HUDEP-2 (cell line): Measurements from ENCODE around the gene STK24.

Experiments
- DNase-seq, 76 experiments: peaks; one replicate each; lab custom pipeline; 2025; ENCODE audit not compliant: unreplicated experiment in 76 of 76; lab: John Stamatoyannopoulos, UW

STK24 gene

DNA sequence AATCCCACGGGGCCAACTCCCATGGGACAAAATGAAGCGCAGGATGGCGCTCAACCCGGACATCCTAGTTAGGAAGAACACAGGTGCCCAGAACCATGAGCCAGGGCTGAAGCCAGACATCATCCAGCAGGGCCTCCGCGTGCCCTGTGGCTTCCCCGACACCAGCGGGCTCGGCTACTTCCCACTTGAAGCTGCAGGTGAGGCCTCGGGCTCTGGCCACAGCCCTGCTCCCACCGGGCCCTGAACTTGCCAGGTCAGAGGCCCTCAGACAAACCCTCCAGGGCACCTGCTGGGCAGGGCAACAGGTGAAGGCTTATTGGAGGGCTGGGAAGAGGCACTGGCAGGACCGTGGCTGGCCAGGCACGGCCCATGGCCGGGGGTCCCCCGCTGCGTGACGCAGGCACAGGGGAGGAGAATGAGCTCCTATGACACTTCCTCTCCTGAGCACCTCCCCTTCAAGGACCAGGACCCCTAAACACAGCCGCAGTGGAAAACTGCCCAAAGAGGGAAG, 117.7 kb downstream of the STK24 start:
- DNase-seq: no peak

DNA sequence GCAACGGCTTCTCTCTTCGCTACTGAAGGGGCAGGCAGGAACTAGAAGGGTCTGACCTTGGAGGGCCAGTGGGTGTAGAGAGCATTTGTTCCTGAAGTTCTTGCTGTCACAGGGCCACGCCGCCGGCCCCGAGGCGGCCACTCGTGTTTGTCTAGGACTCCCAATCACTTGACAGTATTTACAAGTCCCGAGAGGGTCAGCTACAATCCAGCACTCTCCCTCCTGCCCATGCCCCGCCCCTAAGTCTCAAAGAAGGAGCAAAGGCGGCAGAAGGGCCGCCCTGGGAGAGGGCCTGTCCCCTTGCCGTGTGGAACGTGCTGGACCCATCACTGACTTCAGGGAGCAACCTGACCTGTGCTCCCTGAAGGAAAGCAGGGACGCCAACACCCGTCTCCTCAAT, 118.5 kb downstream of the STK24 start:
- DNase-seq: no peak

GRCh38 chr13:98457053-98457452, 119.9 kb downstream of the STK24 start:
- no peak for DNase-seq

DNA sequence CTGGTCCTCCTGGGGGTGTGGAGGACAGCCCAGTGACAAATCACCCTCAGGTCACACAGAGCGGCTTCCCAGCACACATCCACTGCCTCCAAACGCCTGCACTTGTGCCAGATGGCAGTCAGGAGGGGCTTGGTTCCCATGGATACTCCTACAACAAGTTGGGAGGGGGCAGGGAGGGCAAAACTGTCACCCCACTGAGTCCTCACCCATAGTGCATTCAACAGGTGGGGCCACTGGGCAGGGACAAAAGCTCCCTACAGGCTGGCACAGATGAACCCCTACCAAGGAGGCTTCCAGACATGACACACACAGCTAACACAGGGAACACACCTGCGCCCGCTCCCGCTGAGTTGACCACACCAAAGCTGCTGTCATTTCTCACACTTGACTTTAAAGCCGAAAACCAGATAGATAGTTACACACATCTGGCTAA, 120.5 kb downstream of the STK24 start:
- no peak for DNase-seq

- peak in 8 of 76 experiments; percentile 5 to 52 (median 16) for DNase-seq
Observed at GRCh38 chr13:98454389-98454881, 122.5 kb downstream of the STK24 start.

DNA sequence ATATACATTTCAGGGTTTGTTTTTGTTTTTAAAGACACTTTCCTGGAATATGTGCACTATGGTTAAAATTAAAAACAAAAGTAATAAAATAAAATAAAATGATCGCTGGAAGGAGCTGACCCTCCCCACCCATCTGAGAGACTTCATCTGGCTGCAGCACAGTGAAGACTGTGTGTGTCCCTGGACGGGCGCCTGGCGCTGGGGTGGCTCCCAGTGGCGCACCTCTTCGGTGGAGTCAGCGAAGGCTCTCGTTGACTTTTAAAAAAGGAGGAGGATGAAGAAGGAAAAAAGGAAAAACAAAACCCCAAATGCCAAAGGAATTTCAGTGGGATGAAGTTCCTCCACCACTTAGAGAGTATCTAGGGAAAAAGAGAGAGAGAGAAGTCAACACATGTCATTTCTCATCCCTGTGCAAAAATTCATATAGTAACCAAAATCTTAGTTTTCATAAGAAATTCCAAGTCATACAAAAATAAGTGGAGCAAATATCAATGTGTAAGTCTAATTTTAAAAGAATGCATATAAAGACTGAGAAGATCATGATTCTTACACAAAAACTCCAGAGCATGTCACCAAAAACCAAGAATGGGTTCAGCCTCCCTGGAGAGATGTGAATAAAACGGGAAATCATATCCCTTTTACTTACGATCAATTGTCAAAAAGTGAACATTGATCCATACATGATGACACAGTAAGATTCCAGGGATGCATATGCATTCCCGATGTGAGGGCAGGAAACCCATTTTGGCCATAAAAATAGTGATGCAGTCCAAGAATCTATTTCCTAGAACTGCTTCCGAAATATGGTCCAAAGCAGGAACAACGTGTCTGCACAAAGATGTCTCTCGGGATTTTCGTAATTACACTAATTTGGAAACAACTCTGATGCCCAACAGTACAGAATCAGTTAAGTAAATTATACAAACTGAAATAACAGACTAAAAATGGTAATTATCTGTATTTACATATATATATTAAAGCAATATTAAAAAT, 123.8 kb downstream of the STK24 start:
- no peak for DNase-seq

GRCh38 chr13:98451676-98452470, 125.0 kb downstream of the STK24 start:
- no peak for DNase-seq

DNA sequence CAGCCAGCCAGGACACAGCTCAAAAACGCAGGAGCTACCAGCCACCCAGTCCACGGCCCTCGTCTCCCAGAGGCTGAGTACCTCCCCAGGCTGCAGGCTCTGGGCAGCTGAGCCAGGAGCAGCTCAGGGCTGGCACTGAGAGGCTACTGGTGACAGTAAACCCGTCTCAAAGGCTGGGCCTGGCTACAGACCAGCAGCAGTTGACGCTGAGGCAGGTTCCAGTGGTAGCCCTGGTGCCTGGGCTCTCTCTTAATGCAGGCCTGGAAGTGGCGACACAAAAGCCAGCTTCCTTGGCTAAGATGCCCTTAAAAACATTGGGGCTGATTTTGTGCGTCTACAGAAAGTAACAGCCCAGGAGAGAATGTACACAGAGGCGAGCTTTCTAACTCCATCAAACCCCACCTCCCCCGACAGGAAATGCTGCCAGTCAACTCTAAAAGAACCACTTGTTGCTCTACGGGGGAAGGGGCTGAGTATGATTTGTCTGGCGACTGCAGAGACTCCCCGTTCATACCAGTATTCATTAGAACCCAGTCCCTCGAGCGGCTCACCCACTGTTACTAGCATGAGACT, 126.3 kb downstream of the STK24 start:
- no peak for DNase-seq

DNA sequence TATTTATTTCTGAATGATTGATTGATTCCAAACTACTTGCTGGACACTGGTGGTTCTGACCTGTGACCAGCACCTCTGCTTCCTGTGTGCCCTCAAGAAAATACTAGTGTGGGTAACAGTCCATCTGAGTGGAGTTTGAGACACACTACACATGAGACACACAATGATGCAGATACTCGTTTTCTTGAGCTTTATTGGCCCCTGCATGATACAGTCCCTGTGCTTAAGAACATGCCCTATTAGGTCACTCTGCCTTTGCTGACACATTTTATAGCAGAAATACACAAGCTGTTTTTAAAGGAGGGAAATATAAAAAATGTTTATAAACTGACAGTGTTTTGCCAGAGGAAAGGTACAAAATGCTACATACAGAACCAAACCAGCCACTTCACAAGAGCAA, 126.9 kb downstream of the STK24 start:
- no peak for DNase-seq

DNA sequence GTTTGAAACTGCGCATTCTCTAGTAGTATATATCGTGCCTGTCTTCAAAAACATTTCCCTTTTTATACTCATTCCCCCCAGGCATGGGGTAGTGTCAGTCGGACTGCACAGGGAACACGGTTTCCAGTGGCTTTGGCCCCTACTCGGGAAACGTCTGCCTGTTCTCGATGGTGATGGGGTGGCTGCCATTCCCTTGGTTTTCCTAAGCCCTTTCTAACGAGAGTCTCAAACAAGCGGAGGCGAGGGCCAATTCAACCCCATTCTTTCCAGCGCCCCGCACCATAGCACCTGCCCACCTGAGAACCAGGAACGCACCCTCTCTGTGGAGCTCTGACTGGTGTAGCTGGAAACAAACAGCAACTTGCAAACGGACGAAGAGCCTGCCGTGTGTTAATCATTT, 127.6 kb downstream of the STK24 start:
- DNase-seq: no peak

DNA sequence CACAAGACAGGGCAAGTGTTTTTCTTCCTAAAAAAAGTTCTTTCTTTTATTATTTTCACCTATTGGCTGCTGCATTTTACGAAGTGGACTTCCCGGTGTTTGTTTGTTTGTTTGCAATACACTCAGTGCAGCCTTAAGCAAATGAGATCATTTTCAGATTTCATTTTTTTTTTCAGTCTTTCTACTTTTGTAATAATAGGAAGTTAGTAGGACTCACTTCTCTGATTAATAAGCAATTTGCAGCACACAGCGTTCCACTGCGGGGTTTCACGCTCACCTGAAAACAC, 128.3 kb downstream of the STK24 start:
- DNase-seq: no peak

GRCh38 chr13:98447881-98448641, 128.8 kb downstream of the STK24 start:
- peak in 25 of 76 experiments; percentile 2 to 38 (median 14) for DNase-seq

GRCh38 chr13:98447130-98447529, 129.8 kb downstream of the STK24 start:
- no peak for DNase-seq

DNA sequence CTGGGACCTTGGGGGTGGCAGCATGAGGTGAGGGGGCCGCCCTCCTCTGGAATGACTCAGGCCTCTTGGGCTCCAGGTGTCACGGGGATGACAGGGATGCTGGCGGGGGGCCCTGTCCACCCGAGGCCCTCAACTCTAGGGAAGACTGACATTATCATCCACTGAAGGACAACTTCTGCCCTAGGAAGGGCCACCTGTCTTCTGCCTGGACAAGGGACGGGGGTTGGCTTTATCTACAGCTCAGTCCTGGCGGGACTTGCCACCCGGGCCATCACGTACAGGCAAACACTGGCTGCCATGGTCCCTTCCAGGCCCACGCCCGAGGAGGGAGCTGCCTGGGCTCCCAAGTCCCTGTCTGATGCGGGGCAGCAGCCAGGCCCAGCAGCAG, 130.7 kb downstream of the STK24 start:
- no peak for DNase-seq

DNA sequence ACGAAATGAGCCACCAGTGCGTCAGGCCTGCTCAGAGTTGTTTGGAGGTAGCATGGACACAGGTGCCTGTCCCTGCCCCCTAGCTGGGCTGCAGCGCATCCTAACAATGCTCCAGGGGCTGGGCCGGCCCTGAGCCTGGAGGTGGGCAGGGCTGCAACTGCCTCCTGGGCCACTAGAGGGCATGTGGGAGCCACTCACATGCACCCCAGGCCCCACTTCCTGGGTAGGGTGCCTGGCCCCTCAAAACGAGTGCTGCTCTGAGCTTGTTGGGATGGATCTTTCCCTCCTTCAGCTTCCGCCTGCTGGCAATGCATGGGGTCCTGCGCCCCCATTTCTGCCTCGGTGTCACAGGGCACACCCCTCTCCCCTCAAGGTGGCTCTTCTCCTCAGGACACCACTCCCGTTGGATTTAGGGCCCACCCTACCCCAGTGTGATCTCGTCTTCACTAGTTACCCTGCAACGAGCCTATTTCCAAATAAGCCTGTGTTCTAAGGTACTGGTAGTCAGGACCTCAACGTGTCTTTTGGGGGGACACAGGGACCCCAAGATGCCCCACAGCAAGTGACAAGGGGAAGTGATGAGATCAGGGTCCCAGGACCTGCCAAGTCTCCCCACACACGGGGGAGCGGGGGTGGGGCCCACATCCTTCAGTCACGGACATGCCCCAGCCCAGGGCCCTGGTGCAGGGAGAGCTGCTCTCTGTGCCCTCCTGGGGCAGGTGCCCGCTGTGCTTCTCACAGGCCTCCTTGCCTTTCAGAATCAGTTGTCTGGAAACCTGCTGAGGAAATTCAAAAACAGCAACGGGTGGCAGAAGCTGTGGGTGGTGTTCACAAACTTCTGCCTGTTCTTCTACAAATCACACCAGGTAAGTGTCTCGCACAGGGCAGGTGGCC, 131.3 kb downstream of the STK24 start:
- DNase-seq: peak in 66 of 76 experiments; percentile 4 to 74 (median 40)

GRCh38 chr13:98444381-98444780, 132.5 kb downstream of the STK24 start:
- DNase-seq: no peak

DNA sequence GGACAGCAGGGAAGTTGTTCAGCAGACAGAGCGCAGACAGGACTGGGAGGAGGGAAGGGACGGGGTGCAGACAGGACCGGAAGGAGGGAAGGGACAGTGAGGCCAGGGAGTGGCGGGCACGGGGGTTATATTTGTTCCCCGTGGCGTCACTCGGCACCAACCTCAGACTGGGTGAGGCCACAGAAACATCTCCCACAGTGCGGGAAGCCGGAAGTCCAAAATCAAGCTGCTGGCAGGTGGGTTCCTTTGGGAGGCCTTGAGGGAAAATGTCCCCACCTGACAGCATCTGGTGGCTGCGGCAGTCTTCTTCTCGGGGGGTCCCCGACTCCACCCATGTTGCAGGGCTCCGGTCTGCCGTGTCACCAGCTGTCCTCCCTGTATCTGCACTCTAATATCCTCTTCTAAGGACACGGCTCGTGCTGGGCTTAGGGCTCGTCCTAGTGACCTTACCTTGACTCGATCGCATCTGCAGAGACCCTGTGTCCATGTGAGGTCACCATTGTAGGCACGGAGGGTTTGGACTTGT, 133.0 kb downstream of the STK24 start:
- no peak for DNase-seq

DNA sequence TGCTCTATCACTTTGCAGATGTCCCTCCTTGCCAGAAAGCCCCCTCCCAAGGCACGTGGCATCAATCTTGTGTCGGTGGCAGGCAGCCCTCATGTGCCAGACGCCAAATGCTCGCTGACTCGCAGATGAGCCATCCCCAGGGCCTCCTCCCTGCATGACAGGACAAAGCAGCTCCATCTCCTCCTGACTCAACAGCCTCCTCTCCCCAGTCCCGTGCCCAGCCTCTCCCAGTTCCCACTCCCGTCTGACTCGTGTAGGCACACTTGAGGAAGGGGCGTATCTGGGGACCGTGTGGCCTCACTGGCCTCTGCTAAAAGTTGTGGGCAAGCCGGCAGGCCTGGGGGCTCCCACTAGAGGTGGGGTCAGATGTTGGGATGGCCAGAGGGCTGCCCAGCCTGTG, 133.6 kb downstream of the STK24 start:
- DNase-seq: no peak
